ENCODE results near the gene PLA1A. TPM values are rescaled to one million over a fixed set of nuclear protein-coding genes. Genes with fewer than 3 reads are reported as not detected.
A peak's percentile ranks its signal among the peaks of the same experiment; 100 is the strongest.
"Not testable (repeated sequence)": the region's sequence is repeated elsewhere in the genome, so short reads cannot be mapped to it uniquely, and the experiment has no call there.

The PLA1A gene
- total and polyA plus RNA-seq, 5 experiments from 2014 or later: not detected

DNA sequence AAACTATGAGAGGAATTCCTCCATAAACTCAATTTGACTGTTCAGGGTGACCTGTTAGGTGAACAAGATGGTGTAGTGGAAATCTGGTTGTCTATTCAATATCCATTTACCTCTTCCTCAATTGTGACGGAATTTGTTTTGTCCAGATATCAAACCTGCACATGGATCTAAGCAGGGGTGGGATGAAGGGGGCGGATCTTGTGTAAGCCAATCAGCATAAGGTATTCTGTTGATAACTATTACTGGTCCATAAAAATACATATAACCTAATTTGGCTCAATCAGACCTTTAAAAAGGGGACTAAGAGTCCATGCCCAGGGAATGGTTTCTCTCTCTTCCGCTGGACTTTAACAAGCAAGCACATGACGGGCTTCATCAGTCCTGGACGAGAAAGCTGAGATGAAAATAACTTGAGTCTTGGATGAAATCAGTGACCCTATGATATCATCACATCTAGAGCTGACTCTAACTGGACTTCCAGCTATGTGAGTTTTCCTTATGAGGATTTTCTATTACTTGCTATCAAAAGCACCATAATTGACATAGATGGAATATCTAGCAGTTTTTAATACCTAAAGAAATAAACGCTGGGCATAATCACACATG lies 68.4 kb downstream of the PLA1A start:
- H3K9me3 Mint-ChIP-seq: no peaks in the 10 kb centered on the region
- H3K4me1 Mint-ChIP-seq: peaks cover 0 to 15% (median 7%) of the 10 kb centered on the region in 4 donors
- ATAC-seq: no peak
- POLR2A ChIA-PET: no interaction called here
- no peak for DNase-seq
- peaks cover 0 to 32% (median 2%) of the 10 kb centered on the region in 3 donors for H3K36me3 Mint-ChIP-seq
- no peaks in the 10 kb centered on the region for H3K27me3 Mint-ChIP-seq
- H3K4me3 Mint-ChIP-seq: no peak overlapping the region
- H3K27ac Mint-ChIP-seq: peak overlapping the region in 1 of 10 donors; percentile 50

DNA sequence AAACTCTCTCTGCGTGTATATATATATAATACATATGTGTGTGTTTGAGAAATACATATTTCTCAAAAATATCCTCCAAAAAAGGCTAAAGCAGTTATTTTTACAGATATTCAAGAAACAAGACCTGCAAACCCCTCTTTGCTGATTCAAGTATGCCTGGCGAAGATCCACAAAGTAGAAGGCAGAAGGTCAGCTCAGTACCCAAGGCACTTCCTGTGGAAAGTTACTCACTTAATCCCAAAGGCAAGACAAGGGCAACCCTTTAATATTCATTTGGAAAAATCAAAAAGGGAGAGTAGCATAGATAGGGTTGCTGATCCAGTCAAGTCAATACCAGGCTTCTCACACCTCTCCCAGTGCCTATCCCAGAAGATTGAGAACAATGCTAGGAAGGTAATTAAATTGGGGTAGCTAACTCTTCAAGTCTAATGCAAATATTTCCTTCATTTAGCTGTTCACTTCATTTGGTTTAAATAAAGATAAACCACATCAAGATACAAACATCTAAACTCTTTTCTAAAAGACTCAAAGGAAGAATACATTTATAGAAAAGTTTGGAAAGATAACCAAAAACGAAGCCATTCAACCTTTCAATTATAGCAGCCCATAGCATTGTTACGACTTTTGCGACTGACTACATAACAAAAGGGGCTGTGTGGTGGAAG lies 72.4 kb downstream of the PLA1A start:
- POLR2A ChIA-PET: no interaction called here
- ATAC-seq (no peak), DNase-seq (no peak)
- Mint-ChIP-seq H3K9me3 (no peaks in the 10 kb centered on the region), H3K27me3 (no peaks in the 10 kb centered on the region), H3K4me3 (no peak overlapping the region), H3K36me3 (peaks cover 0 to 67% (median 12%) of the 10 kb centered on the region in 3 donors), H3K27ac (peak overlapping the region in 5 of 10 donors; percentile 30 to 68 (median 41)), H3K4me1 (peaks cover 3 to 23% (median 17%) of the 10 kb centered on the region in 4 donors)

GRCh38 chr3:119672776-119673175 lies 75.1 kb downstream of the PLA1A start:
- H3K27me3 Mint-ChIP-seq: no peaks in the 10 kb centered on the region
- DNase-seq (no peak), ATAC-seq (no peak)
- H3K27ac Mint-ChIP-seq: peak overlapping the region in 2 of 10 donors; percentile 27 to 37
- H3K36me3 Mint-ChIP-seq: peaks cover 0 to 65% (median 11%) of the 10 kb centered on the region in 3 donors
- H3K4me3 Mint-ChIP-seq: no peak overlapping the region
- POLR2A ChIA-PET: interaction anchor here (1.1 kb wide), 1 partner anchor 8 kb away, joined by 5 read pairs; no protein-coding TSS in a partner anchor
- H3K4me1 Mint-ChIP-seq: peaks cover 19 to 46% (median 41%) of the 10 kb centered on the region in 4 donors
- no peaks in the 10 kb centered on the region for H3K9me3 Mint-ChIP-seq

DNA sequence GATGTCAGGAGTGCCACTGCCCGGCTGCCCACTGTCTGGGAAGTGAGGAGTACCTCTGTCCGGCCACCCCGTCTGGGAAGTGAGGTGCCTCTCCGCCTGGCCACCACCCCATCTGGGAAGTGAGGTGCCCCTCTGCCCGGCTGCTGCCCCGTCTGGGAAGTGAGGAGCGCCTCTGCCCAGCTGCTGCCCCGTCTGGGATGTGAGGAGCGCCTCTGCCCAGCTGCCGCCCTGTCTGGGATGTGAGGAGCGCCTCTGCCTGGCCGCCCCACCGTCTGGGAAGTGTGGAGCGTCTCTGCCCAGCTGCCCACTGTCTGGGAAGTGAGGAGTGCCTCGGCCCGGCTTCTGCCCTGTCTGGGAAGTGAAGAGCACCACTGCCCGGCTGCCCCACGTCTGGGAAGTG lies 76.2 kb downstream of the PLA1A start:
- H3K27me3 Mint-ChIP-seq: no peaks in the 10 kb centered on the region
- H3K36me3 Mint-ChIP-seq: peaks cover 0 to 63% (median 11%) of the 10 kb centered on the region in 3 donors
- ATAC-seq (no peak), DNase-seq (no peak)
- peak overlapping the region in 1 of 10 donors; percentile 27 for H3K27ac Mint-ChIP-seq
- POLR2A ChIA-PET: no interaction called here
- H3K4me3 Mint-ChIP-seq: no peak overlapping the region
- no peaks in the 10 kb centered on the region for H3K9me3 Mint-ChIP-seq
- peaks cover 19 to 47% (median 42%) of the 10 kb centered on the region in 4 donors for H3K4me1 Mint-ChIP-seq

DNA sequence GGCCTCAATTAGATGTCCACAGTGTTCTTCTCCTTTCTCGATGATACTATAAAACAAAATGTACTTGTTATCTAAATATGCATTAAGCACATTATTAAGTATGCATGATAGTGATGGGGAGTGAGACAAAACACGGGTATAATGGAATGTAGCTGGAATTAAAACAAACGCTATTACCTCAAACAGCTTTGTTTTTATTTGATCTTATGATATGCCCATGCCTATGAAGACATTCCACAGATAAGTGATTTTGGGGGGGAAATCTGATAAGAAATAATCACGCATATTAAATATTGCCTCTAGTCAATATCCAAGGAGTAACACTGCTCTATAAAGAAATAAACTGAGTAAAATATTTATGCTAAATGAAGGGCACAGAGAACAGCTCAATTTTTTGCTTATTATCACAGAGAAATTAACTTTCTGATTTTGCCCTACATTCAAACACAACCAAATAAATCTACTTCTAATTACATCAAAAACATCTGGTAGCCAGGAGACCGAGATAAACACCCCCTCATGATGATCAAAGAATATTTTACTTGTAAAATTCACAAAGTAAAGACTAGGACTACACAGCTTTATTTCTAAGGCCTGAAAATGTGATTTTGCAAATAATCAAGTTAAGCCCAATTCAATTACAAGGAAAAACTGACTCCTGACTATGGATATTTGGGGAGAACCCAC lies 77.6 kb downstream of the PLA1A start:
- Mint-ChIP-seq H3K9me3 (no peaks in the 10 kb centered on the region), H3K27ac (peak overlapping the region in 7 of 10 donors; percentile 4 to 93 (median 37)), H3K4me1 (peaks cover 19 to 42% (median 40%) of the 10 kb centered on the region in 4 donors), H3K27me3 (no peaks in the 10 kb centered on the region), H3K36me3 (peaks cover 0 to 50% (median 11%) of the 10 kb centered on the region in 3 donors), H3K4me3 (peak overlapping the region; percentile 83 to 96 (median 92))
- POLR2A ChIA-PET: interaction anchor here (2.7 kb wide), 1 partner anchor 177 kb away, joined by 13 read pairs; the partner anchor contains the start of gene TIMMDC1
- ATAC-seq (no peak), DNase-seq (no peak)

GRCh38 chr3:119676020-119676419 lies 78.3 kb downstream of the PLA1A start:
- peak overlapping the region; percentile 83 to 96 (median 92) for H3K4me3 Mint-ChIP-seq

DNA sequence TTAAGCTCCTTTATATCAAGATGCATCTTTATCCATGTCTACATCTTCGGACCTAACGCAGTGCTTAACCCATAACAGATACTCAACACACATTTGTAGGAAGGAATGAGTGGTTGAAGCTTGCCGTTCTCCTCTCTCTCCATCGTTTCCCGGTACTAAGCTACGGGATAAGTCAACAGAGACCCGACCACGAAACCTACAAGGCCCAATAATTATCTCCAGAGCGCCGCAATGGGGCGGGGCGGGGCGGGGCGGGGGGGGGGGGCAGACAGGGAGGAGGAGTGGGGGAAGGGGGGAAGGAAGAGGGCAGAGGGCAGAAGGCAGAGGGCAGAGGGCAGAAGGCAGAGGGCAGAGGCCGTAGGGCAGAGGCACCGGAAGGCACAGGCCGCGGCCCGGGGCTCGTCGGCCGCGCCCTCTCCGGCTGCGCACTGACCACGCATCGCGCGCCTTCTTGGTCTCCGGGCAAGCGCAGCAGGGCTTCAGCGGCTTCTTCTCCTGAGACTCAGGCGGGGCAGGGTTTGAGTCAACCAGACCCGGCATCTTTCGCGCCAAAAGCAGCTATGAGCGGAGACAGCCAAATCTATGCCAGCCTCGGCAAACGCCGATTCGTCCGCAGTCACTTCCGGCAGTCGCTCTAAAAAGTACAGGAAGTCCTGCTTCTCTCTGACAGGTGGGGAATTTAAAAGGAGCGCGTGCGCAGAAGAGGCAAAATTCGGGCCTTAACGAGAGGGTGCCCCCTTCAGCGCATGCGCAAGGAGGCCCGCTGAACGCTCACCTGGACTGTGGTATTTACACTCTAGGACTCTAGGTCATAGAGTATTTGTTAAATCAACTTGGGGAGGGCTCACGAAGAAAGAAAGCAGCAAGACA lies 79.3 kb downstream of the PLA1A start, which contains the start of gene COX17:
Gene COX17, minus strand, starts transcription at position 636 of the 870 bp plus-strand sequence. Its CDS starts 96 bp downstream, at position 540.
- no peaks in the 10 kb centered on the region for H3K27me3 Mint-ChIP-seq
- peak within 1 kb of the TSS; percentile 96 to 99 (median 97) for H3K27ac Mint-ChIP-seq
- ATAC-seq: peak; percentile 92 to 94
- peak within 1 kb of the TSS; percentile 83 to 96 (median 92) for H3K4me3 Mint-ChIP-seq
- POLR2A ChIA-PET: interaction anchor here (0.9 to 2.7 kb wide), 5 partner anchors 24 to 216 kb away, joined by 3 to 13 read pairs (median 3); partner anchors contain the start of genes TIMMDC1 and TMEM39A
- no peaks in the 10 kb centered on the region for H3K9me3 Mint-ChIP-seq
- H3K36me3 Mint-ChIP-seq: peaks cover 0 to 33% (median 9%) of the 10 kb centered on the region in 3 donors
- peaks cover 19 to 39% (median 37%) of the 10 kb centered on the region in 4 donors for H3K4me1 Mint-ChIP-seq
- peak; percentile 88 to 98 (median 96) for DNase-seq

More at GRCh38 chr3:119676020-119676419, 78.3 kb downstream of the PLA1A start:
- Mint-ChIP-seq H3K4me1 (peaks cover 19 to 41% (median 39%) of the 10 kb centered on the region in 4 donors), H3K9me3 (no peaks in the 10 kb centered on the region), H3K36me3 (peaks cover 0 to 43% (median 11%) of the 10 kb centered on the region in 3 donors), H3K27me3 (no peaks in the 10 kb centered on the region), H3K27ac (peak overlapping the region in 9 of 10 donors; percentile 91 to 98 (median 97))
- POLR2A ChIA-PET: interaction anchor here (2.7 kb wide), 1 partner anchor 178 kb away, joined by 13 read pairs; the partner anchor contains the start of gene TIMMDC1
- no peak for ATAC-seq
- no peak for DNase-seq

DNA sequence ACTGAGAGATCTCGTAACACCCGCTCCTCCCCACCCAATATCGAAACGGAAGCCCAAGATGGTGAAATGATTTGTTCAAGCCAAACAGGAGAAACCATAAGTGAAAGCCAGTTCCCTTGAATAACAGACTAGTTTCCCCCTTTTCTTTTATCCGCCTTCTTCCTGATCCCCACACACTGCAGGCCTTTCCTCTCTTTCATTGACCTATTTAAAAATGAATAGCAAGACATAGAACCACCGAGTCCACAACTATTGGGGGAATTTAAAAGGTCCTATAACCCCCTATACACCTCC lies 79.9 kb downstream of the PLA1A start:
- Mint-ChIP-seq H3K36me3 (peaks cover 0 to 29% (median 9%) of the 10 kb centered on the region in 3 donors), H3K27ac (peak overlapping the region; percentile 96 to 99 (median 97)), H3K9me3 (no peaks in the 10 kb centered on the region), H3K4me1 (peaks cover 19 to 39% (median 34%) of the 10 kb centered on the region in 4 donors), H3K27me3 (no peaks in the 10 kb centered on the region), H3K4me3 (peak overlapping the region; percentile 83 to 96 (median 92))
- POLR2A ChIA-PET: interaction anchor here (0.9 to 2.7 kb wide), 4 partner anchors 132 to 216 kb away, joined by 3 to 13 read pairs (median 3); partner anchors contain the start of genes TIMMDC1 and TMEM39A
- DNase-seq (no peak), ATAC-seq (no peak)

- POLR2A ChIA-PET: interaction anchor here (0.9 kb wide), 1 partner anchor 215 kb away, joined by 3 read pairs; the partner anchor contains the start of gene TMEM39A
- Mint-ChIP-seq H3K36me3 (peaks cover 0 to 24% (median 4%) of the 10 kb centered on the region in 3 donors), H3K4me1 (peaks cover 19 to 33% (median 30%) of the 10 kb centered on the region in 4 donors), H3K4me3 (peak overlapping the region in 4 of 10 donors; percentile 11 to 84 (median 22)), H3K27ac (peak overlapping the region in 4 of 10 donors; percentile 13 to 98 (median 86))
- H3K9me3 Mint-ChIP-seq, ATAC-seq, DNase-seq, H3K27me3 Mint-ChIP-seq: not testable (repeated sequence)
These were observed 80.5 kb downstream of the PLA1A start for GRCh38 chr3:119678209-119678608.

Measured in naive thymus-derived CD8-positive, alpha-beta T cell (primary cell).